T1000 (cell line): ENCODE results near the gene UAP1.

Source experiments
- DNase-seq: peaks from one replicate; lab custom pipeline; 2025; ENCODE audit warnings: mixed read lengths; lab: John Stamatoyannopoulos, UW

The UAP1 gene

DNA sequence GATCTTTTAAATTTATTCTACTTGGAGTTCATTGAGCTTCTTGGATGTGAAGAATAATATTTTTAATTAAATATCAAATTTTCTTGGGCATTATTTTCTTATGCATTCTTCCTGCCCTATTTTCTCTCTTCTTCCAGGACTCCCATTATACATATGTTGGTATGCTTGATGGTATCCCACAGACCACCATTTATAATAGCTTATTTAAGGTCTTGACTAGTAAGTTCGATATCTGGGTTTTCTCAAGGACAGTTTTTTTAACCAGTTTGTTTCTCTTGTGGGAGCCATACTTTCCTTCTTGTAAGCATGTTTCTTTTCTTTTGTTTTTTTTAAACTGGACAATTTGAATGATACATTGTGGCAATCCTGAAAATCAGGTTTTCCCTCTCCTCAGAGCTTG is 55.3 kb downstream of the UAP1 start:
- no peak for DNase-seq

DNA sequence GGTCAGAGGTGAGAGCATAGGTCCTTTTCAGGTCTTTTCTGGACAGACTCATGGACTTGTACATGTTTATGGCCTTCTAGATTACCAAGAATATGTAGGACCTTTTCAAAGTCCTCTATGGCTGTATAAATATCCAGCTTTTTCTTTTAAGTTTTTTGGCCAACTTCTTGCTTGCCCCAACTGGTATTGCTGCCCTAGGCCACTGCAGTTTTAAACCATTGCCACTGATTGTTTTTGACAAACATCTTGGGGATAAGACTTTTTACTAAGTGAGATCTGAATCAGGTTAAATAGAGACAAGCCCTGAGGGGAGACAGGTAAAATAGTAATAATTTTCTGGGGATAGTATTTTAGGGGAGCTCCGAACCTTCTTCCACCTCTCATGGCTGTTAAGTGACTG is 56.0 kb downstream of the UAP1 start:
- DNase-seq, result no peak

- DNase-seq, result no peak
These were observed 57.6 kb downstream of the UAP1 start for GRCh38 chr1:162619076-162619475.

GRCh38 chr1:162621256-162621655 is 59.7 kb downstream of the UAP1 start:
- DNase-seq, result no peak

DNA sequence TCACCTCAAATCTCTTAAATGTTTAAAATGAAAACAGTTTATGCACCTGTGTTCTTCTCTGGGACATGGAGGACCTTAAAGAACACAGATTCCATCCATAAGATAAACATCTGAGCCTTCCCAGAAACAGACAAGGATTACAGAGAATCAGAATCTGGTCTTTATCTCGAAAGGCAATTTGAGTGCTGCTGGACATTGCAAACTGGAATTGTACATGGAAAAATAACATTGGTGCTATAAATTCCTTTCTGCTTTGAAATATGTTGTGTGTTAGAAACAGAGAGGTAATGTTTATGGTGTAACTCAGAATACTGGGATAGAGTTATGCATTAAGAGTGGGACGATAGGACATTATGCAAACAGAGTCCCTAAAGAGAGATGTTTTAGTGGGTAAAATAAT is 64.2 kb downstream of the UAP1 start:
- DNase-seq, result no peak

GRCh38 chr1:162626094-162626493 is 64.6 kb downstream of the UAP1 start:
- no peak for DNase-seq

DNA sequence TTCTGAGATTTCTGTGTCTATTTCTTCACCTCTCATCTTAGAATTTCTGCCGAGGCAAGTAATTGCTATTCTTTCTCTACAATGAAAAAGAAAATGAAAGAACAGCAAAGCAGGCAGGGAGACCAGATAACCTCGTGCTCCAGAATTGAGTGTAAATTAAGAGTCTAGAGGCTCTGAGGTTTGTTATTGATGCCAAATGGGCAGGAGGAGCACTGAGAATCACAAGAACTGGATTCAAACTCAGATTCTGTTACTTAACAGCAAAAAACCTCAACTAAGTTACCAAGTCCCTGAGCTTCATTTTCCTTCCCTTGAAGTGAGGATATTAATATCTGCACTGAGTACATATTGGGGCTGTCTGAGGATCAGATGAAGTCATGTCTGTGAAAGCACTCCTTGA is 65.2 kb downstream of the UAP1 start:
- no peak for DNase-seq

DNA sequence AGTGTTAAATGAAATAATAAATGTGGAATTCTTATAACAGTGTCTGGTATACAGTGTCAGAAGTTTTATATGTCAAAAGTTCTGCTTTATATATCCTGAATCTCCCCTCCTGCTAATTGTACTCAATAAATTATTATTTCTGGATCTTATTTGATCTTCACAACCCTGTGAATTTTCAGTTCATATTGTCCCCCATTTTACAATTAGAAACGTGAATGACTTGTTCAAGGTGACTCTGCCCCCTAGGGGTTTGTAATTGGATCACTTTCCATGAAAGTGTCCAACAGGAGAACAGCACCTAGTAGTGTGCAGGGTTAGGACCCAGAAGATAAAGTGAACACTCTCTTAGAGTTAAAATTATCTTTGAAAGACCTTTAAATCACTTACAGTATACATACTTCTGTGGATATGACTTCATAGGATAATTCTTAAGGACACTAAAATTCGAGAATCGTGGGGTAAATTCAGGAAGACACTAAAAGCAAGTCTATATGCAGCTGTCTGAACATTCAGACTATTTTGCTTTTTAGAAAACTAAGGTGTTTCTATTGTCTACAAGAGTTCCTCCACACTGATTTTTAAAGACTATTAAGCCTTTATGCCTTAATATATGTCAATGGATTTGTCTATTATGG is 66.3 kb downstream of the UAP1 start:
- no peak for DNase-seq

- DNase-seq, result no peak
These were observed 67.6 kb downstream of the UAP1 start for GRCh38 chr1:162629077-162629627.

GRCh38 chr1:162629651-162630050 is 68.1 kb downstream of the UAP1 start:
- no peak for DNase-seq

DNA sequence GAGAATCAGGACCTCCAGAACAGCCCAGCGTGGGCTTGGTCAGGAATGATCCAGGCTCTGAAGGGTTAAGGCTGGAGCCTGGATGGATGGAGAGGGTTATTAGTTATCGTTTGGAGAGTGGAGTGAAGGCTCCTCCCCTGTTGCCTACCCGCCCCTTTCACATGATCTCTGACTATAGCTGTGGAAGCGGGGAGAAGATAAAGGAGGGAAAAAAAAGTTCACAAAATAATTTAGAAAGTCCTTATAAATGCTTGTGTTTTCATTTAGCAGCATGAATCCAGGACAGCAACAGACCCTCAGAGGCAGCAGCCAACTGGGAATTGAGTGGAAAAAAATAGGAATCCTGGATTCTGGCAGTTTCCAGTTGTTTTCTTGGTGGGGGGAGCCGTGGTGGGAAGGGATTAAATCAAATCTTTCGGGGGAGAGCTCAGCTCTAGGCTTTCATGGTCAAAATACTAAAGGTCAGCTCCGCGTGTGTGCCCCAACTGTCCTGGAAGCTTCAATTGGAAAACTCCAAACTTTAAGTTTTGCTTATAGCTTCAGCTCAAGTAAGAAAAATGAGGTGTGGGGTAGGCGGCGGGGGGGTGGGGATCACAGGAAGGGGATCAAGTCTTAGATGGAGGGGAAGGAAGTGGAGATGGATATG is 70.1 kb downstream of the UAP1 start:
- no peak for DNase-seq

GRCh38 chr1:162632217-162632666 is 70.7 kb downstream of the UAP1 start, which contains the start of gene DDR2:
TSS of gene DDR2 (plus strand) at chr1:162632464. CDS start at chr1:162719064, 86,600 bp downstream.
- DNase-seq, result peak; percentile 63

DNA sequence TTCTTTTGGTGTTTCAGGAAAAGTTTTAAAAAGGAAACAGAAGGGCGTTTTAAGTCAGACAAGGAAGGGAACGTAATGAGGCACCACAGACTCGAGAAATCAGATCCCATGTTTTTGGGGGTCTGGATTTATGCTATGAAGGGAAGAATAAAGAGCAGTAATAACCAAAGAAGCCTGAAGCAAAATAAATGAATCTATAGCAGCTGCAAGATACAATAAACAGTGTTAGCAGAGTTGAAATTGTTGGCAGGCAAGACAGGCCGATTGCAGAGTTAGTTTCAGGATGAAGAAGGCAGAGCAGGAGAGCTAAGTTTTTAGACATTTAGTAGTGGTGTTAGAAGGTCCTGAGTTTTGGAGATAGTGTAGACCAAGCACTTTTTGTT is 71.2 kb downstream of the UAP1 start:
- no peak for DNase-seq

- DNase-seq, result no peak
These were observed 71.7 kb downstream of the UAP1 start for GRCh38 chr1:162633081-162633762.

GRCh38 chr1:162635418-162635817 is 73.9 kb downstream of the UAP1 start:
- DNase-seq, result no peak

- DNase-seq, result no peak
These were observed 78.2 kb downstream of the UAP1 start for GRCh38 chr1:162639718-162640117.

DNA sequence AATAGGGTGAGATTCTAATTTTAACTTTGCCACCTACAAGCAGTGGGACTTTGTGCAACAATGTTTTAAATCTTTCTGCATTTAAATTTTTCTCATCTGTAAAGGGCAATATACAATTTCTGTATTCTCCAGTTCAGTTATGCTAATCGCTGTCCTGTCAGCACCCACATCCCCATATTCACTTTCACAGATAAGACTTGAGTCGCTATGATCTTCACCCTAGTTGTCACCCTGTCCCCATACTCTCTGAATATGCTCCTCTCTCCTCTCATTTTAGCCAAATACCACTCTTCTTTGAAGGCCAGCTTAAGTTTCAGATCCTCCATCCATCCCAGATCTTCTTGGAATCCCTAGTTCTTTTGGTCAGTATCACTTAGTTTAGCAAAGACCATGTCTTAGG is 79.6 kb downstream of the UAP1 start:
- DNase-seq, result no peak

DNA sequence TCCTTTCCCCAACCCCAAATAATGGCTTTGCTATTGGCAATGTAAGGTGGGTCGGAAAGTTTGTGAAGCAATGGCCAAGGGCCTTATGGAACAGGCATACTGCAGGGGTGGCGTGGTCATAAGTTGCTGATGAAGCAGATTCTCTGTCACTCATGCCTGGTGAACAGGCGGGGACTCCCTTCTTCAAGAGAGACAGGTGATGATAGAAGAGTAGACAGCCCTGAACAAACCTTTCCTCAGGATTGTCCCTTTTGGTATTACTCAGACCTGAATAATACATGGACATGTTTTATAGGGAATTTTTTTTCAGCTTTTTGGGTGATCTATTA is 83.4 kb downstream of the UAP1 start:
- DNase-seq, result no peak

DNA sequence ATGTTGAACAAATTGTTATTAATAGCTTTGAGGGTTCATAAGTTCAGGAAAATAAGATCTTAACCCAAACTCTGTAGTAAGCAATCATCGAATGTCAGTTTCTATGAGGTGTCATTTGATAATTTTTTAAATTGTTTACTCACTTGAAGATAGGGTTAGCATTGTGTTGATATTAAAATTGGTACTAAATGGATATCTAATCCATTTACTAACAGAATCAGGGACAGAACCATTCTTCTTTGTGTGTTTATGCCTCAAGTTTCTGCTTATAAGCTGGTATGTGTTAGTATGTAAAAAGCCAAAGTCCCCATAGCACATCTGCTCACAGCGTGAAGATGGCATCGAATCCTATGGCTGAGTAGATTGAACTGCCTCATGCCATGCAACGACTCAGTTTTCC is 84.1 kb downstream of the UAP1 start:
- DNase-seq, result no peak

- no peak for DNase-seq
These were observed 88.1 kb downstream of the UAP1 start for GRCh38 chr1:162649583-162649982.
